CD4-positive, CD25-positive, alpha-beta regulatory T cell (primary cell): ENCODE measurements around the gene NIPAL3. TPM values are rescaled to one million over a fixed set of nuclear protein-coding genes. Genes with fewer than 3 reads are reported as not detected.
A peak's percentile ranks its signal among the peaks of the same experiment; 100 is the strongest.

Source experiments
- ATAC-seq, 2 donors: fragments of 150-1000 bp; cut with Tn5 transposase; one replicate each; pipeline ENCODE4 v1.10.0; 2021; ENCODE audit warnings: low read depth in 2 of 2, moderate number of reproducible peaks in 2 of 2, moderate library complexity in 1 of 2
- DNase-seq, 3 donors: peaks; one replicate each; pipeline versions ENCODE4 v3.0.0 to v3.0.0-alpha.2; 2012 to 2022; ENCODE audit warnings: mixed read lengths in 1 of 3
- H3K27ac ChIP-seq: one replicate; pipeline ENCODE4 v1.7.0; 2013; ENCODE audit warnings: mild to moderate bottlenecking, low read length; ENCODE audit not compliant: insufficient read depth, poor library complexity, severe bottlenecking
- H3K27me3 ChIP-seq: one replicate; pipeline ENCODE4 v1.7.0; 2013; ENCODE audit warnings: low read length; ENCODE audit not compliant: control insufficient read depth, insufficient read depth
- H3K36me3 ChIP-seq: one replicate; pipeline ENCODE4 v1.7.0; 2013; ENCODE audit warnings: mild to moderate bottlenecking, low read length, moderate library complexity; ENCODE audit not compliant: control insufficient read depth, insufficient read depth
- H3K4me1 ChIP-seq: 2 replicates; pipeline ENCODE4 v1.7.0; 2013; ENCODE audit warnings: mild to moderate bottlenecking, low read length; ENCODE audit not compliant: insufficient read depth, control insufficient read depth, poor library complexity, severe bottlenecking
- H3K4me3 ChIP-seq: one replicate; pipeline ENCODE4 v1.7.0; 2013; ENCODE audit warnings: low read depth, mild to moderate bottlenecking, low read length, moderate library complexity
- H3K9me3 ChIP-seq, 2 experiments: 1 replicate in 1 of 2; 2 replicates in 1 of 2; pipeline ENCODE4 v1.7.0; 2013; ENCODE audit warnings: low read length in 2 of 2, mild to moderate bottlenecking in 1 of 2, moderate library complexity in 1 of 2; ENCODE audit not compliant: control insufficient read depth in 2 of 2
- H3K27ac Mint-ChIP-seq, 3 donors: one replicate each; pipeline ENCODE4 v1.8.0; 2020 to 2022; ENCODE audit warnings: mild to moderate bottlenecking in 3 of 3, mixed read lengths in 3 of 3, moderate library complexity in 2 of 3
- H3K27me3 Mint-ChIP-seq: one replicate; pipeline ENCODE4 v1.8.0; 2022; ENCODE audit warnings: mild to moderate bottlenecking, mixed read lengths
- H3K36me3 Mint-ChIP-seq: one replicate; pipeline ENCODE4 v1.8.0; 2020; ENCODE audit warnings: mixed read lengths
- H3K4me1 Mint-ChIP-seq, 4 donors: one replicate each; pipeline ENCODE4 v1.8.0; 2020 to 2022; ENCODE audit warnings: mixed read lengths in 4 of 4, mild to moderate bottlenecking in 1 of 4
- H3K4me3 Mint-ChIP-seq, 4 donors: one replicate each; pipeline ENCODE4 v1.8.0; 2020 to 2022; ENCODE audit warnings: mild to moderate bottlenecking in 4 of 4, mixed read lengths in 4 of 4, moderate library complexity in 3 of 4
- H3K9me3 Mint-ChIP-seq, 7 donors: one replicate each; pipeline ENCODE4 v1.8.0; 2020 to 2022; ENCODE audit warnings: mixed read lengths in 7 of 7, mild to moderate bottlenecking in 3 of 7, moderate library complexity in 2 of 7
- polyA plus RNA-seq, 4 donors: library from polyadenylated mRNA; unstranded; fragments of 300-500 nt; fragmentation: Illumina TruSeq; gene quantifications; one replicate each; pipeline ENCODE4 v1.2.3, GENCODE V29; 2021
- total RNA-seq: library from RNA; stranded (reverse); gene quantifications from one replicate; pipeline ENCODE4 v1.2.3, GENCODE V29; 2022

NIPAL3 gene
- total and polyA plus RNA-seq, 5 donors from 2014 or later: 57.0 to 70.2 (median 63.0) TPM

GRCh38 chr1:24476571-24476970 is 61.0 kb downstream of the NIPAL3 start:
- H3K4me1 Mint-ChIP-seq: peaks cover 3 to 47% (median 15%) of the 10 kb centered on the region in 4 donors
- Histone ChIP-seq H3K9me3 (no peaks in the 10 kb centered on the region), H3K27me3 (no peaks in the 10 kb centered on the region), H3K4me1 (peaks cover 17% of the 10 kb centered on the region), H3K4me3 (no peak overlapping the region), H3K27ac (no peak overlapping the region), H3K36me3 (no peaks in the 10 kb centered on the region)
- no peak for DNase-seq
- H3K27me3 Mint-ChIP-seq: no peaks in the 10 kb centered on the region
- no peak for ATAC-seq
- H3K36me3 Mint-ChIP-seq: peaks cover 8% of the 10 kb centered on the region
- peak overlapping the region in 2 of 3 donors; percentile 52 to 92 for H3K27ac Mint-ChIP-seq
- no peak overlapping the region for H3K4me3 Mint-ChIP-seq
- H3K9me3 Mint-ChIP-seq: no peaks in the 10 kb centered on the region

GRCh38 chr1:24477309-24477708 is 61.7 kb downstream of the NIPAL3 start:
- Histone ChIP-seq H3K9me3 (no peaks in the 10 kb centered on the region), H3K4me1 (peaks cover 24% of the 10 kb centered on the region), H3K27ac (no peak overlapping the region), H3K4me3 (no peak overlapping the region), H3K27me3 (no peaks in the 10 kb centered on the region), H3K36me3 (no peaks in the 10 kb centered on the region)
- Mint-ChIP-seq H3K4me3 (no peak overlapping the region), H3K4me1 (peaks cover 9 to 50% (median 21%) of the 10 kb centered on the region in 4 donors), H3K9me3 (no peaks in the 10 kb centered on the region), H3K27me3 (no peaks in the 10 kb centered on the region), H3K27ac (peak overlapping the region; percentile 52 to 81 (median 70)), H3K36me3 (peaks cover 4% of the 10 kb centered on the region)
- DNase-seq (no peak), ATAC-seq (no peak)

DNA sequence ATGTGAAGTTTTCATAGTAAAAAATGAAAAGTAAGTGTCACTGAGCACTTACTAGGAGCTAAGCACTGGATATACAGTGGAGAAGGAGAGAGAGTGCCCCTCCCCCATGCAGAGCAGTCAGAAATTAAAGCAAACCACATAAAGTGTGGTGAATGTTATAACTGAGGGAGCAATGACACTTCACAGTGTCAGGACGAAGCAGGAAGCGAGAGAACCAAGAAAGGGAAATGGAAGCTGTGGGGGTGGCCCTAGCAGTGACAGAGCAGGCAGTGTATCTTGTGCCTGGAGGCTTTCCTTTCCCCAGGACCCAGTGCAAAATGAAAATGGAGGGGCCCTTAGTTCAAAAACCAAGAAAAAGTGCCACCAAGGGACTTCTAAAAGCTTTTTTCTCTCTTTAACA is 65.5 kb downstream of the NIPAL3 start:
- H3K4me1 ChIP-seq: peaks cover 58% of the 10 kb centered on the region
- Mint-ChIP-seq H3K27me3 (no peaks in the 10 kb centered on the region), H3K4me1 (peaks cover 12 to 77% (median 41%) of the 10 kb centered on the region in 4 donors), H3K27ac (peak overlapping the region; percentile 98 to 99 (median 99)), H3K36me3 (no peaks in the 10 kb centered on the region), H3K4me3 (peak overlapping the region; percentile 68 to 87 (median 84)), H3K9me3 (no peaks in the 10 kb centered on the region)
- H3K9me3 ChIP-seq: no peaks in the 10 kb centered on the region
- ATAC-seq (peak; percentile 55 to 58), DNase-seq (peak; percentile 32 to 77 (median 50))
- no peaks in the 10 kb centered on the region for H3K27me3 ChIP-seq
- H3K27ac ChIP-seq: peak overlapping the region; percentile 81
- peak overlapping the region; percentile 83 for H3K4me3 ChIP-seq
- no peaks in the 10 kb centered on the region for H3K36me3 ChIP-seq

GRCh38 chr1:24481843-24482610 is 66.4 kb downstream of the NIPAL3 start:
- Mint-ChIP-seq H3K4me3 (peak overlapping the region; percentile 68 to 87 (median 84)), H3K27ac (peak overlapping the region; percentile 98 to 99 (median 99)), H3K36me3 (no peaks in the 10 kb centered on the region), H3K9me3 (no peaks in the 10 kb centered on the region), H3K4me1 (peaks cover 21 to 82% (median 50%) of the 10 kb centered on the region in 4 donors), H3K27me3 (no peaks in the 10 kb centered on the region)
- H3K36me3 ChIP-seq: no peaks in the 10 kb centered on the region
- DNase-seq: peak; percentile 18 to 89 (median 79)
- no peaks in the 10 kb centered on the region for H3K27me3 ChIP-seq
- H3K27ac ChIP-seq: peak overlapping the region; percentile 81
- H3K4me1 ChIP-seq: peaks cover 67% of the 10 kb centered on the region
- ATAC-seq: peak; percentile 79
- peak overlapping the region; percentile 83 for H3K4me3 ChIP-seq
- H3K9me3 ChIP-seq: no peaks in the 10 kb centered on the region

- Histone ChIP-seq H3K27ac (peak overlapping the region; percentile 81), H3K4me3 (peak overlapping the region; percentile 40), H3K36me3 (no peaks in the 10 kb centered on the region), H3K9me3 (no peaks in the 10 kb centered on the region), H3K27me3 (no peaks in the 10 kb centered on the region), H3K4me1 (peaks cover 74% of the 10 kb centered on the region)
- Mint-ChIP-seq H3K4me1 (peaks cover 29 to 92% (median 53%) of the 10 kb centered on the region in 4 donors), H3K36me3 (peaks cover 5% of the 10 kb centered on the region), H3K9me3 (no peaks in the 10 kb centered on the region), H3K4me3 (peak overlapping the region; percentile 62 to 81 (median 74)), H3K27ac (peak overlapping the region; percentile 92 to 98 (median 97)), H3K27me3 (no peaks in the 10 kb centered on the region)
- DNase-seq: peak in 2 of 3 donors; percentile 70 to 82
- peak; percentile 43 to 49 for ATAC-seq
Observed at GRCh38 chr1:24483441-24483840, 67.8 kb downstream of the NIPAL3 start.

DNA sequence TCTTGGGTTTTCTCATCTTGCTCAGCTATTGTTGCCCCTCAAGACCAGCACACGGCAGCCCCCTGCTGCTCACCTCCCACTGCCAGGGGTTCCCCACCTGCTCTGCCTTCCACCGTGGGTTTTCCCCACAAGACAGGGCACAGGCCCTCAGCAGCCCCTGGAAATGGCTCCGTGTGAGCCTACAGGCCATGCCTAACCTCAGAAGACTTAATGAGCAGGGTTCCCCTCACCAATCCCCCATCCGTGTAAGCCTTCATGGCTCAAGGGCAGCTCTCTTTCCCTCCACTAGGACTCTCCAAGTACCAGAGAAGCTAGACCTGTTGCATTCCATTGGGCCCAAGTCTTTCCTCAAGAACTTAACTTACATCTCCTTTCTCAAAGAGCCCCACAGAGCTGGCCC is 68.6 kb downstream of the NIPAL3 start:
- DNase-seq (no peak), ATAC-seq (no peak)

GRCh38 chr1:24486331-24487065 is 70.9 kb downstream of the NIPAL3 start:
- Mint-ChIP-seq H3K9me3 (peaks cover 0 to 3% (median 0%) of the 10 kb centered on the region in 7 donors), H3K4me1 (peaks cover 27 to 81% (median 52%) of the 10 kb centered on the region in 4 donors), H3K27ac (peak overlapping the region; percentile 91 to 97 (median 97)), H3K27me3 (no peaks in the 10 kb centered on the region), H3K4me3 (peak overlapping the region; percentile 80 to 84 (median 81)), H3K36me3 (peaks cover 6% of the 10 kb centered on the region)
- DNase-seq (peak; percentile 26 to 84 (median 67)), ATAC-seq (peak; percentile 45 to 54)
- no peaks in the 10 kb centered on the region for H3K9me3 ChIP-seq
- peaks cover 67% of the 10 kb centered on the region for H3K4me1 ChIP-seq
- no peaks in the 10 kb centered on the region for H3K36me3 ChIP-seq
- H3K27ac ChIP-seq: peak overlapping the region; percentile 71
- no peaks in the 10 kb centered on the region for H3K27me3 ChIP-seq
- H3K4me3 ChIP-seq: peak overlapping the region; percentile 75

More for the DNA sequence above, 68.6 kb downstream of the NIPAL3 start:
- peak overlapping the region; percentile 81 for H3K27ac ChIP-seq
- peaks cover 78% of the 10 kb centered on the region for H3K4me1 ChIP-seq
- Mint-ChIP-seq H3K4me3 (peak overlapping the region; percentile 22 to 79 (median 67)), H3K36me3 (peaks cover 5% of the 10 kb centered on the region), H3K27me3 (no peaks in the 10 kb centered on the region), H3K9me3 (no peaks in the 10 kb centered on the region), H3K27ac (peak overlapping the region; percentile 92 to 98 (median 97)), H3K4me1 (peaks cover 29 to 95% (median 56%) of the 10 kb centered on the region in 4 donors)
- no peaks in the 10 kb centered on the region for H3K9me3 ChIP-seq
- peak overlapping the region; percentile 40 for H3K4me3 ChIP-seq
- H3K27me3 ChIP-seq: no peaks in the 10 kb centered on the region
- H3K36me3 ChIP-seq: no peaks in the 10 kb centered on the region
